C4-2B (cell line): ENCODE data around the gene DHX58.

Source experiments
- H3K27ac ChIP-seq: fragments of 450-650 bp; 2 replicates; pipeline ENCODE4 v1.5.1; 2017
- ZFX ChIP-seq: fragments of 450-650 bp; IDR thresholded peaks from 2 replicates; pipeline ENCODE4 v1.6.1; 2017
- TF ChIP-seq, protein P1 (sequence below): fragments of 450-650 bp; conservative IDR thresholded peaks from 2 replicates; pipeline ENCODE4 v1.5.1; 2017; ENCODE audit warnings: mild to moderate bottlenecking

The DHX58 gene

DNA sequence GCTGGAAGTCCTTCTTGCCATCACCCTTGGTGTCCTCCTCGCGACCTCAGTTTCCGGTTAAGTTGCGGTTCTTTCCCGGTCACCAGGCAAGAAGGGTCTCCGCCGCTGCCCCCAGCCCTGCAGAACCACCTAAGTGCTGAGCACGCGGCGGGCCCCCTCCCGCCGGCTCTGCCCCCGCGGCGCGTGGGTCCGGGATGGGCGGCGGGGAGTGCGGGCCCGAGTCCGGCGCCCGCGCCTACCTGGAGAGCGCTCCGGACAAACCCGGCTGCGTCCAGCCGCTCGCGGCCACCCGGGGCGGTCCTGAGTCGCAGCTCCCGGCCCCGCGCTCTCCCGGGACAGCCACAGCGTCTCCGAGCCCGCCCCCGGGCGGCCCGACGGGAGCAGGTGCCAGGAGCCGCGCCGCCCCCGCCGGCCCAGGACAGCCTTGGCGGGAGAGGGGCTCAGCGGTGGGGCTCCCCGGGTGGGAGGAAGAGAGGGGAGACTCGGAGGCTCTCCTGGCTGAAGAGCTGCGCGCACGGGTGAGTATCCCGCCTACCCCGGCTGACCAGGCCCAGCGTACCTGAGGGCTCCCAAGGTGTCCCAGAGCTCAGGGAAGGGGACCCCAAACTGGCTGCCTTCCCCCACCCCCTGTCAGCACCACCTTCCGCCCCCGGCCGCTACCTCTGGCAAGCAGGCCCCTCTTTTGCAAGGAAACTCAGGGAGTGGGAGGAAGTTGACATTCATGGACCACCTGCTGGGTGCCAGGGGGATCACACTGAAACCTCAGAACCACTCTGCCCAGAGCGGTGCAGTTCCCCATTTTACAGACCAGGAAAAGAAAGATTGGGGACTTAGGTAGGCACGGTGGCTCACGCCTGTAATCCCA is 40.0 kb downstream of the DHX58 start:
- no peak overlapping the region for H3K27ac ChIP-seq
- no peak for TF ChIP-seq ZFX
- TF ChIP-seq, protein P1, sequence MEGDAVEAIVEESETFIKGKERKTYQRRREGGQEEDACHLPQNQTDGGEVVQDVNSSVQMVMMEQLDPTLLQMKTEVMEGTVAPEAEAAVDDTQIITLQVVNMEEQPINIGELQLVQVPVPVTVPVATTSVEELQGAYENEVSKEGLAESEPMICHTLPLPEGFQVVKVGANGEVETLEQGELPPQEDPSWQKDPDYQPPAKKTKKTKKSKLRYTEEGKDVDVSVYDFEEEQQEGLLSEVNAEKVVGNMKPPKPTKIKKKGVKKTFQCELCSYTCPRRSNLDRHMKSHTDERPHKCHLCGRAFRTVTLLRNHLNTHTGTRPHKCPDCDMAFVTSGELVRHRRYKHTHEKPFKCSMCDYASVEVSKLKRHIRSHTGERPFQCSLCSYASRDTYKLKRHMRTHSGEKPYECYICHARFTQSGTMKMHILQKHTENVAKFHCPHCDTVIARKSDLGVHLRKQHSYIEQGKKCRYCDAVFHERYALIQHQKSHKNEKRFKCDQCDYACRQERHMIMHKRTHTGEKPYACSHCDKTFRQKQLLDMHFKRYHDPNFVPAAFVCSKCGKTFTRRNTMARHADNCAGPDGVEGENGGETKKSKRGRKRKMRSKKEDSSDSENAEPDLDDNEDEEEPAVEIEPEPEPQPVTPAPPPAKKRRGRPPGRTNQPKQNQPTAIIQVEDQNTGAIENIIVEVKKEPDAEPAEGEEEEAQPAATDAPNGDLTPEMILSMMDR, result no peak

GRCh38 chr17:42071810-42072209 is 40.7 kb downstream of the DHX58 start:
- H3K27ac ChIP-seq, result no peak overlapping the region
- TF ChIP-seq ZFX, result no peak
- TF ChIP-seq, protein P1, result no peak

DNA sequence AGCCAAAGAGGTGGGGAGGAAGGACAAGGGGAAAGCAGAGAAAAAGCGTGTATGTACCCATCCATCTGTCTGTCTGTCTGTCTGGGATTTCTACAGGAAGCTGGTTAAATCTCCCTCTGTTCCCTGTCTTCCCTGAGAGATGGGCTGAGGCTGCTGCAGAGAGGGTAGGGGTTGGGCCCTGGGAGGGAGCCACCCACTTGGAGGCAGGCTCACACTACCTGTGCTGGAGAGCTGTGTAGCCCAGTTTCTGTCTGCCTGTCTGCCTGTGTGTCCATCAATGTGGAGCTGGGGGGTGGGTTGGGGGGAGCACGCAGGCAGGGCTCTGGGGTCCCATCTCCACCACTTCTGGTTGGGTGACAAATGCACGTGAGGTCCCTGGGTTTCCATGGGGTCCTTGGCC is 43.5 kb downstream of the DHX58 start:
- no peak for TF ChIP-seq ZFX
- no peak overlapping the region for H3K27ac ChIP-seq

DNA sequence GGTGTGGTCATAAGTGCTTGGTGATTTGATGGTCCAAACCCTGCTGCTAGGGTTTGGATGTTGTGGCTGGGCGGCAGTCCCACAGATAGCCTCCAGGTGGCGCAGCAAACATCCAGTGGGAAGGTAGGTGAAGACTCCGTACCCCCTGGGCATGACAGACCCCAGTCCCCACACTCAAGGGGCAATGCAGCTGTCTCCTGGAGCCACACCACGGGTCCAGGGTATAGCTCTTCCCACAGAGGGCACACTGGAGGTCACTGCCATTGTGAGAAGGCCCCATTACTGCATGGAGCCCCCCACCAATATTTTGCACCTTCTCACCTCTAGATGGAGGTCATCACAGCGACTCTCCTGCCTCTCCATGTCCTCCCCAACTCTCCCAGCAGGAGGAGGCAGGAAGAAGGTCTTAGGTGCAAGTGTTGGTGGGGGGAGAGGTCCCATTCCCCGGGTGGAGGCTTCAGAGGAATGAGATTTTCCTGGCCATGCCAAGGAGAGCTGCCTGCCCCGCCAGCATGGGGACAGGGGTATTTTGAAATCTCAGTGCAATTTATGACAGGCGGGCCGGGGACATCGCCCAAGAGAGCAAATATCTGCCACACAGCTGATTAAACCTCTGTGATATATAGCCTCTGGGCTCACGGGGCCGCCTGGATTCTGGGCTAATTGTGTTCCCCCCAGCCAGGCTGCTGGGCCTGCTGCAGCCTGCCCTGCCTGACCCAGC is 45.0 kb downstream of the DHX58 start:
- no peak for TF ChIP-seq ZFX
- TF ChIP-seq, protein P1, result peak; percentile 97

DNA sequence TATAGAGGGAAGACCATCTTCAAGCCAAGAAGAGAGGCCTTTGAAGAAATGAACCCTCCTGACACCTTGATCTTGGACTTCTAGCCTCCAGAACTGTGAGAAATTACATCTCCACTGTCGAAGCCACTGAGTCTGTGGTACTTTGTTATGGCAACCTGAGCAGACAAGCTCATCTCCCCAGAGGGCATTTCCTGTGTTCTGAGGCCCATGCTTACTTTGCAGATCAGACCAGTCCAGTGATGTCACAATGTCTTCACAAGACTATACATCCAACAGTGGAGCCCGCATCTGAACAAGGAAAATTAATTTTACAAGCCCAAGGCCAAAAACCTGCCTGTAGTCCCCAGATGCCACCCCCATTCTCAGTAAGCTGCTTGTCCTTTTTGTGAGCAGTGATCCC is 47.3 kb downstream of the DHX58 start:
- no peak overlapping the region for H3K27ac ChIP-seq
- no peak for TF ChIP-seq ZFX
- TF ChIP-seq, protein P1, result no peak

More for the DNA sequence above, 45.0 kb downstream of the DHX58 start:
- no peak overlapping the region for H3K27ac ChIP-seq

DNA sequence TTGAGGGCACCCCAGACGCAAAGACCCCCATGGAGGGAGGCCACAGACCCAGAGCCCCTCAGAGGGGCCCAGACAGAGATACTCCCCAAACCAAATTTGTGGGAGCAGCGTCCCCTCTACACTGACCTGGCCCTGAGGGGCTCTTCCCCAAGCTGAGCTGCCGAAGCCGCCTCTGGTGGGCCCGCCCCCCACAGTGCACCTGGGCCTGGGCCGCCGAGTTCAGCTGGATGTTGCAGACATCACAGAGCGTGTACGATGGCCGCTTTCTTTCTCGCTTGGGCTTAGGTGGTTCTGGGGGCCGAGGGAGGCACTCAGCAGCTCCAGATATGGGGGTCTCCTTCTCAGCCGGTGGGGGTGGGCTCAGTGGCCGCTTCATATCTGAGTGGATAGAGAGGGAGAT is 49.8 kb downstream of the DHX58 start:
- TF ChIP-seq ZFX, result no peak
- TF ChIP-seq, protein P1, result no peak
- H3K27ac ChIP-seq, result no peak overlapping the region

DNA sequence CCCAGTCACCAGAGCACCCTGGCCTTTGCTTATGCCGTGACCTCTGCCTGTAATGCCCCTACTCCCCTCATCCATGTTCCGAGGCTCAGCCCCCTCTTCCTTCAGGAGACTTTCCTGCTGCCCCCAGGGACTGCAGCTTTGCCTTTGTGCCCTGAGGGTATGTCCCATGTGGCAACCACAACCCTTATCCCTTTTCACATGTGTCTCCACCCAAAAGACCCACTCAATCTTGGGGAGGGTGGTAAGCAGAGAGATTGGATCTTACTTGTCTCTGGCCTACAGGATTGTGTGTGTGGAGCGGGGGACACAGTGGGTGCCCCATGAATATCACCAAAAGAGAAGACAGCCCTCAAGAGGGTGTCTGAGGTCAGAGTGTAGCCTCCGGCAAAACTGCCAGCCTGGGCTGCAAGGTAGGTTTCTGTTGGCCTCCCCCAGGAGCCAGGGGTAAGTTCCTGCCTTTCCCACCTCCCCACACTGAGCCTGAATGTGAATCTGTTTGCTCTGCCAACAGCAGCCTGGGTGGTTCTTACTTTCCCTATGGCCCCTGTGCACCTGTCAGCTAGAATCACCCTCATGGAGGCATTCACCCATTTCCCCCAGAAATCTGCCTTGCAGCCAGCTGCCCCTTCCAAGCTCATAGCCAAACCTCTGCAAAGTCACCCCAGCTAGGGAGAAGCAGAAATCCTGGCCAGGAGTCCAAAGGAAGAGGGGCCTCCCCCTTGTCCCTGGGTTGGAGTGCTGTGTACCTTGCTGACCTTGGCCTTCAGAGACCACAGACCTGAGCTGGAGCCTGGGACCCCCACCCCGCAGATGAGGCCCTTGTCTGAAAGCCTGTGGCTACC is 50.6 kb downstream of the DHX58 start:
- no peak overlapping the region for H3K27ac ChIP-seq
- TF ChIP-seq, protein P1, result no peak
- TF ChIP-seq ZFX, result no peak
